Kidney (tissue), 14 donors: ENCODE results near the gene LHPP. TPM values are rescaled to one million over a fixed set of nuclear protein-coding genes. Genes with fewer than 3 reads are reported as not detected.
"Not testable (repeated sequence)": the region's sequence is repeated elsewhere in the genome, so short reads cannot be mapped to it uniquely, and the experiment has no call there.

ENCODE experiments used
- DNase-seq, 5 donors: peaks; one replicate each; pipeline ENCODE4 v3.0.0-alpha.2; 2013 to 2020
- FAIRE-seq: peaks from 2 replicates; lab custom pipeline; 2012; peaks lifted over from hg19 to GRCh38; lab: Jason Lieb, UNC
- H3K27ac ChIP-seq, 2 donors: one replicate each; pipeline ENCODE4 v1.7.0; 2013; ENCODE audit warnings: low read depth in 2 of 2, low read length in 2 of 2, inconsistent platforms in 1 of 2
- H3K27me3 ChIP-seq: one replicate; pipeline ENCODE4 v1.7.1; 2013; ENCODE audit warnings: low read length, inconsistent platforms; ENCODE audit not compliant: control insufficient read depth, insufficient read depth
- H3K36me3 ChIP-seq, 3 donors: one replicate each; pipeline versions ENCODE4 v1.7.0 to v1.7.1; 2013; ENCODE audit warnings: low read length in 3 of 3, control low read depth in 1 of 3, inconsistent platforms in 1 of 3; ENCODE audit not compliant: insufficient read depth in 3 of 3, control insufficient read depth in 2 of 3
- H3K4me1 ChIP-seq, 3 donors: one replicate each; pipeline versions ENCODE4 v1.7.0 to v1.7.1; 2013; ENCODE audit warnings: low read length in 3 of 3, inconsistent platforms in 1 of 3, low read depth in 1 of 3; ENCODE audit not compliant: control insufficient read depth in 2 of 3, insufficient read depth in 2 of 3
- H3K4me3 ChIP-seq, 3 donors: one replicate each; pipeline versions ENCODE4 v1.7.0 to v1.8.1; 2013; ENCODE audit warnings: low read length in 3 of 3, control low read depth in 1 of 3, inconsistent platforms in 1 of 3
- H3K9ac ChIP-seq, 3 donors: one replicate each; pipeline versions ENCODE4 v1.7.0 to v1.7.1; 2013; ENCODE audit warnings: low read length in 3 of 3, control low read depth in 1 of 3, inconsistent platforms in 1 of 3
- H3K9me3 ChIP-seq, 3 donors: one replicate each; pipeline versions ENCODE4 v1.7.0 to v1.7.1; 2013; ENCODE audit warnings: low read length in 3 of 3, control low read depth in 1 of 3, inconsistent platforms in 1 of 3; ENCODE audit not compliant: control insufficient read depth in 2 of 3, insufficient read depth in 1 of 3
- CTCF ChIP-seq: IDR thresholded peaks from 3 replicates; pipeline ENCODE4 v1.5.1; 2012; ENCODE audit warnings: mild to moderate bottlenecking, moderate library complexity, borderline replicate concordance; ENCODE audit not compliant: insufficient read depth; ENCODE audit errors: extremely low read depth
- intact Hi-C: fragments of 100-400 bp; cut with DNase I; formaldehyde crosslinking; loops from one replicate; pipeline ENCODE4 v1.11.1; 2022
- polyA plus RNA-seq: library from polyadenylated mRNA; stranded (reverse); fragments of 350-450 nt; fragmentation: Illumina TruSeq; extraction: RNeasy Lipid Tissue Mini Kit (QIAGEN cat#74804); gene quantifications from one replicate; pipeline ENCODE4 v1.2.3, GENCODE V29; 2014; ENCODE audit warnings: low read depth, low replicate concordance; ENCODE audit not compliant: insufficient read depth
- total RNA-seq: library from RNA; stranded (reverse); fragmentation: NEBNext Ultra II Directional; extraction: Animal tissue kit (Norgen Biotek cat#: 25700); gene quantifications from one replicate; pipeline ENCODE4 v1.2.1, GENCODE V29; 2021
- donor health status: control.
- donor health status: control.
- donor health status: control.
- donor health status: control.
- donor health status: control.
- donor health status: DM: yes; HTN: yes; CAD: no.
- donor health status: Normal renal cell carcinoma (clear cell type).

LHPP gene
- total and polyA plus RNA-seq, 2 donors from 2014 or later, result 16.6 to 52.5 TPM

- intact Hi-C loops, result no loop called here
- FAIRE-seq, result no peak
Observed at GRCh38 chr10:124547647-124548168, 86.1 kb downstream of the LHPP start.

GRCh38 chr10:124549171-124549570 is 87.5 kb downstream of the LHPP start:
- H3K9ac ChIP-seq, FAIRE-seq, intact Hi-C loops: not testable (repeated sequence)

More at GRCh38 chr10:124547647-124548168, 86.1 kb downstream of the LHPP start:
- Histone ChIP-seq H3K27ac (no peak overlapping the region), H3K27me3 (no peaks in the 10 kb centered on the region), H3K4me1 (no peaks in the 10 kb centered on the region), H3K9ac (no peak overlapping the region), H3K4me3 (no peak overlapping the region), H3K9me3 (no peaks in the 10 kb centered on the region), H3K36me3 (no peaks in the 10 kb centered on the region)
- no peak for DNase-seq
- no peak for TF ChIP-seq CTCF

GRCh38 chr10:124550293-124551034 is 88.8 kb downstream of the LHPP start:
- H3K9ac ChIP-seq, result no peak overlapping the region

More at GRCh38 chr10:124549171-124549570, 87.5 kb downstream of the LHPP start:
- H3K36me3 ChIP-seq, H3K4me3 ChIP-seq, H3K4me1 ChIP-seq, H3K9me3 ChIP-seq, DNase-seq, H3K27ac ChIP-seq, H3K27me3 ChIP-seq: not testable (repeated sequence)

More at GRCh38 chr10:124550293-124551034, 88.8 kb downstream of the LHPP start:
- intact Hi-C loops, result no loop called here
- FAIRE-seq (no peak), DNase-seq (peak in 3 of 5 donors; percentile 51 to 63 (median 62))
- H3K4me1 ChIP-seq, result no peaks in the 10 kb centered on the region
- H3K27ac ChIP-seq, result no peak overlapping the region
- no peaks in the 10 kb centered on the region for H3K9me3 ChIP-seq
- TF ChIP-seq CTCF, result no peak
- H3K4me3 ChIP-seq, result no peak overlapping the region
- no peaks in the 10 kb centered on the region for H3K27me3 ChIP-seq
- H3K36me3 ChIP-seq, result no peaks in the 10 kb centered on the region
